Measurements from ENCODE around the gene FAM219B.

DNA sequence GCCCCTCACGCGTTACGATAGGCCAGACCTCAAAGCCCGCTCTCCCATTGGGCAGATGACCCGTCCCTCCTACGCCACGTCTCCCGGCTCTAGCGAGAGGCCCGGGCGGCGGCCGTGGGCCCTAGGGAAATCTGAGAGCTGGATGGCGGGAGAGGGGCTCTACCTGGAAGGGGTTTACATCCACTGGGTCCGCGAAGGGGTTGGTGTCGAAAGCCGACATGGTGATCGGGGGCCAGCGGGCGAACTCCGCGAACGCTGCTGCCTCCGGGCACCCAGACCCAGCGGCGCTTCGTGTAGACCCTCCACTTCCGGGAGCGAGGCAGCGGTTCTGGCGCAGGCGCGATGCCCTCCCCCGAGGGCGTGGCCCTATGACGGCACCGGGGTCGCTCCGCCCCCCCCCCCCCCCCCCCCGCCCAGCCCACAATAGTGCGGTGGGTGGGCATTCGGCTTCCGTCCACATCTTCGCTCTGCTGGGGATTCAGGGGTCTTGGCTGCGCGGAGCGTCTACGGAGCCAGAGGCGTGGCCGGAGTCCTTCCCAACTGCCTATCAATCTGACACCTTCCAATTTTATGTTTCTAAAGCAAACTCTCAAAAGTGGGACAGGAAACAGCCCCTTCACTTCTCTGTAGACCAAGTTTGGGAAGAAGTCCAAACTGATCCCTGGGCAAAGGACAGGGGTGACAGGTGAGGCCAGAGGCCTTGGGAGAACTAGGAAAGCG lies 33.5 kb downstream of the FAM219B start, which contains the start of gene SCAMP2:
- TF ChIP-seq, protein P1, sequence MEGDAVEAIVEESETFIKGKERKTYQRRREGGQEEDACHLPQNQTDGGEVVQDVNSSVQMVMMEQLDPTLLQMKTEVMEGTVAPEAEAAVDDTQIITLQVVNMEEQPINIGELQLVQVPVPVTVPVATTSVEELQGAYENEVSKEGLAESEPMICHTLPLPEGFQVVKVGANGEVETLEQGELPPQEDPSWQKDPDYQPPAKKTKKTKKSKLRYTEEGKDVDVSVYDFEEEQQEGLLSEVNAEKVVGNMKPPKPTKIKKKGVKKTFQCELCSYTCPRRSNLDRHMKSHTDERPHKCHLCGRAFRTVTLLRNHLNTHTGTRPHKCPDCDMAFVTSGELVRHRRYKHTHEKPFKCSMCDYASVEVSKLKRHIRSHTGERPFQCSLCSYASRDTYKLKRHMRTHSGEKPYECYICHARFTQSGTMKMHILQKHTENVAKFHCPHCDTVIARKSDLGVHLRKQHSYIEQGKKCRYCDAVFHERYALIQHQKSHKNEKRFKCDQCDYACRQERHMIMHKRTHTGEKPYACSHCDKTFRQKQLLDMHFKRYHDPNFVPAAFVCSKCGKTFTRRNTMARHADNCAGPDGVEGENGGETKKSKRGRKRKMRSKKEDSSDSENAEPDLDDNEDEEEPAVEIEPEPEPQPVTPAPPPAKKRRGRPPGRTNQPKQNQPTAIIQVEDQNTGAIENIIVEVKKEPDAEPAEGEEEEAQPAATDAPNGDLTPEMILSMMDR (conservative IDR thresholded peaks at IDR 0.05; ENCODE audit: low read length): no peak
- no peak for TF ChIP-seq EZH2phosphoT487 (IDR thresholded peaks at IDR 0.05; ENCODE audit: borderline replicate concordance, low read depth, low read length)

Data from OCI-LY7 (cell line).